Type B pancreatic cell (in vitro differentiated cells): ENCODE data around the gene TAS1R1. TPM values are rescaled to one million over a fixed set of nuclear protein-coding genes. Genes with fewer than 3 reads are reported as not detected.
A peak's percentile ranks its signal among the peaks of the same experiment; 100 is the strongest.

ENCODE experiments used
- DNase-seq: peaks from one replicate; pipeline ENCODE4 v3.0.0; 2021; ENCODE audit warnings: mixed read lengths; ENCODE audit not compliant: unreplicated experiment; ENCODE audit errors: extremely low spot score
- H3K27ac Mint-ChIP-seq: 2 replicates; pipeline ENCODE4 v1.8.0; 2021; ENCODE audit warnings: mild to moderate bottlenecking, mixed read lengths
- H3K27me3 Mint-ChIP-seq: 2 replicates; pipeline ENCODE4 v1.8.0; 2021; ENCODE audit warnings: mixed read lengths
- H3K36me3 Mint-ChIP-seq: 2 replicates; pipeline ENCODE4 v1.8.0; 2021; ENCODE audit warnings: mixed read lengths
- H3K4me1 Mint-ChIP-seq: one replicate; pipeline ENCODE4 v1.8.0; 2021; ENCODE audit warnings: mixed read lengths; ENCODE audit not compliant: unreplicated experiment
- H3K4me3 Mint-ChIP-seq: 2 replicates; pipeline ENCODE4 v1.8.0; 2021; ENCODE audit warnings: mild to moderate bottlenecking, mixed read lengths
- H3K9me3 Mint-ChIP-seq: 2 replicates; pipeline ENCODE4 v1.8.0; 2021; ENCODE audit warnings: mixed read lengths
- CTCF ChIP-seq: fragments of 200-600 bp; sonication (generic); conservative IDR thresholded peaks from 2 replicates; pipeline ENCODE4 v1.5.0; 2021; ENCODE audit warnings: antibody characterized with exemption, mild to moderate bottlenecking
- long read RNA-seq: library from polyadenylated mRNA; unstranded; transcript quantifications from one replicate; pipeline ENCODE4 v2.0.0, GENCODE V29; 2020
- total RNA-seq: library from RNA; stranded (reverse); gene quantifications from 2 replicates; pipeline ENCODE4 v1.2.1, GENCODE V29; 2021; ENCODE audit warnings: low replicate concordance

The TAS1R1 gene
- total RNA-seq = not detected in 2 replicates
- long read RNA-seq = 0 reads

- Mint-ChIP-seq H3K27ac (peak within 1 kb of the TSS; percentile 39), H3K27me3 (no peaks in the 10 kb centered on the region), H3K4me1 (peaks cover 4% of the 10 kb centered on the region), H3K36me3 (peaks cover 3% of the 10 kb centered on the region), H3K4me3 (peak within 1 kb of the TSS; percentile 80), H3K9me3 (no peaks in the 10 kb centered on the region)
- DNase-seq = no peak
- no peak for TF ChIP-seq CTCF
These were observed at the start of gene TAS1R1 for GRCh38 chr1:6554907-6555778. TAS1R1 (plus strand) TSS chr1:6555307; CDS start chr1:6555374, 67 bp downstream.

- H3K36me3 Mint-ChIP-seq = no peaks in the 10 kb centered on the region
- no peak for DNase-seq
- H3K4me1 Mint-ChIP-seq = peaks cover 14% of the 10 kb centered on the region
- peaks cover 5% of the 10 kb centered on the region for H3K27me3 Mint-ChIP-seq
- TF ChIP-seq CTCF = no peak
- no peaks in the 10 kb centered on the region for H3K9me3 Mint-ChIP-seq
- no peak overlapping the region for H3K27ac Mint-ChIP-seq
- H3K4me3 Mint-ChIP-seq = no peak overlapping the region
These were observed 49.5 kb upstream of the TAS1R1 start for GRCh38 chr1:6505367-6506209.

GRCh38 chr1:6506210-6507036, 48.7 kb upstream of the TAS1R1 start:
- Mint-ChIP-seq H3K9me3 (no peaks in the 10 kb centered on the region), H3K27me3 (peaks cover under 1% of the 10 kb centered on the region), H3K36me3 (no peaks in the 10 kb centered on the region), H3K4me1 (peaks cover 9% of the 10 kb centered on the region), H3K27ac (no peak overlapping the region), H3K4me3 (no peak overlapping the region)
- no peak for TF ChIP-seq CTCF
- DNase-seq = no peak

- H3K27ac Mint-ChIP-seq = no peak overlapping the region
- TF ChIP-seq CTCF = no peak
- H3K4me1 Mint-ChIP-seq = peaks cover 12% of the 10 kb centered on the region
These were observed 48.1 kb upstream of the TAS1R1 start for GRCh38 chr1:6507037-6507428.

GRCh38 chr1:6507461-6507911, 47.6 kb upstream of the TAS1R1 start:
- H3K36me3 Mint-ChIP-seq = no peaks in the 10 kb centered on the region
- TF ChIP-seq CTCF = no peak
- no peak overlapping the region for H3K27ac Mint-ChIP-seq
- no peak for DNase-seq
- H3K9me3 Mint-ChIP-seq = no peaks in the 10 kb centered on the region
- H3K4me3 Mint-ChIP-seq = no peak overlapping the region
- H3K27me3 Mint-ChIP-seq = no peaks in the 10 kb centered on the region
- H3K4me1 Mint-ChIP-seq = peaks cover 13% of the 10 kb centered on the region

More at GRCh38 chr1:6507037-6507428, 48.1 kb upstream of the TAS1R1 start:
- no peak for DNase-seq
- Mint-ChIP-seq H3K36me3 (no peaks in the 10 kb centered on the region), H3K27me3 (no peaks in the 10 kb centered on the region), H3K4me3 (no peak overlapping the region), H3K9me3 (no peaks in the 10 kb centered on the region)
